IPS-NIHi11 (cell line): ENCODE results near the gene FATE1.

Source experiments
- DNase-seq: peaks from one replicate; pipeline ENCODE4 v3.0.0; 2012; ENCODE audit warnings: mixed read lengths, low spot score

The FATE1 gene

GRCh38 chrX:151743651-151744470 is 28.0 kb downstream of the FATE1 start:
- DNase-seq, result no peak

- DNase-seq, result no peak
Observed at GRCh38 chrX:151745651-151746050, 29.8 kb downstream of the FATE1 start.

- no peak for DNase-seq
Observed at GRCh38 chrX:151746502-151746901, 30.7 kb downstream of the FATE1 start.

- DNase-seq, result no peak
Observed at GRCh38 chrX:151750511-151750910, 34.7 kb downstream of the FATE1 start.

- no peak for DNase-seq
Observed at GRCh38 chrX:151752847-151753246, 37.0 kb downstream of the FATE1 start.

- DNase-seq, result peak; percentile 73
Observed at GRCh38 chrX:151753313-151754046, 37.6 kb downstream of the FATE1 start.

- DNase-seq, result peak; percentile 13
Observed at GRCh38 chrX:151754047-151754429, 38.2 kb downstream of the FATE1 start.

- no peak for DNase-seq
Observed at GRCh38 chrX:151754641-151755215, 38.9 kb downstream of the FATE1 start.

- no peak for DNase-seq
Observed at GRCh38 chrX:151759041-151759708, 43.3 kb downstream of the FATE1 start.

GRCh38 chrX:151762802-151763201 is 47.0 kb downstream of the FATE1 start:
- no peak for DNase-seq

GRCh38 chrX:151763711-151764110 is 47.9 kb downstream of the FATE1 start:
- DNase-seq, result no peak

- no peak for DNase-seq
Observed at GRCh38 chrX:151765026-151765425, 49.2 kb downstream of the FATE1 start.

- DNase-seq, result no peak
Observed at GRCh38 chrX:151771726-151772125, 55.9 kb downstream of the FATE1 start.
